ENCODE results near the gene TMEM163.
"Not testable (repeated sequence)": the region's sequence is repeated elsewhere in the genome, so short reads cannot be mapped to it uniquely, and the experiment has no call there.

The TMEM163 gene

GRCh38 chr2:134594399-134594798 is 124.4 kb downstream of the TMEM163 start:
- Histone ChIP-seq H3K36me3 (ENCODE audit: control insufficient read depth in 2 of 2, insufficient read depth in 2 of 2, low read length in 2 of 2) (no peaks in the 10 kb centered on the region), H3K27ac (ENCODE audit: low read length) (no peak overlapping the region), H3K9ac (ENCODE audit: low read length in 2 of 2) (no peak overlapping the region), H3K4me1 (ENCODE audit: control insufficient read depth, insufficient read depth, low read length) (no peaks in the 10 kb centered on the region), H3K27me3 (ENCODE audit: control insufficient read depth in 1 of 2, insufficient read depth in 2 of 2, low read length in 2 of 2) (no peaks in the 10 kb centered on the region), H3K9me3 (ENCODE audit: control insufficient read depth in 2 of 2, low read length in 2 of 2) (peaks cover 4 to 7% of the 10 kb centered on the region in 2 donors), H3K4me3 (ENCODE audit: low read length in 2 of 2) (no peak overlapping the region)

DNA sequence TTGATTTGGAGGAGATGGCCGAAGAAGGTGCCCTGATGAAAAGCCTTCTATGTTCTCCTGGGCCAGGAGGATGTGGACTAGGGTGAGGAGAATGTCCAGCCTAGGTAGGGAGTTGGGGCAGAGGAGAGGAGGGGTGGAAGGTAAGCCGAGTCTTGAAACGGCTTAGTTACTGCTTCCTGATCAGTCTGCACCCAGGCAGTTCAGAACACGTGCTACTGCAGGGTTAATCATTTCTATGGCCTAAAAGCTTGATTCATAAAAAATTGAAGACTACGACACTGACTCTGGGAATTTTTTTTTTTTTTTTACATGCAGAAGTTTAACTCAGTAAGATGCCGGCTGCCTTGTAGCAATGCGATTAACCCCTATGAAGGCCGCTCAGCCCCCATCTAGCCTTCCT is 125.3 kb downstream of the TMEM163 start:
- no peak overlapping the region for H3K9ac ChIP-seq (ENCODE audit: low read length in 2 of 2)
- H3K9me3 ChIP-seq (ENCODE audit: control insufficient read depth in 2 of 2, low read length in 2 of 2) = peaks cover 5 to 8% of the 10 kb centered on the region in 2 donors
- H3K4me3 ChIP-seq (ENCODE audit: low read length in 2 of 2) = no peak overlapping the region
- no peaks in the 10 kb centered on the region for H3K36me3 ChIP-seq (ENCODE audit: control insufficient read depth in 2 of 2, insufficient read depth in 2 of 2, low read length in 2 of 2)
- no peak overlapping the region for H3K27ac ChIP-seq (ENCODE audit: low read length)
- no peaks in the 10 kb centered on the region for H3K4me1 ChIP-seq (ENCODE audit: control insufficient read depth, insufficient read depth, low read length)
- no peaks in the 10 kb centered on the region for H3K27me3 ChIP-seq (ENCODE audit: control insufficient read depth in 1 of 2, insufficient read depth in 2 of 2, low read length in 2 of 2)

GRCh38 chr2:134592377-134592776 is 126.4 kb downstream of the TMEM163 start:
- no peak overlapping the region for H3K9ac ChIP-seq (ENCODE audit: low read length in 2 of 2)
- no peak overlapping the region for H3K4me3 ChIP-seq (ENCODE audit: low read length in 2 of 2)
- no peaks in the 10 kb centered on the region for H3K27me3 ChIP-seq (ENCODE audit: control insufficient read depth in 1 of 2, insufficient read depth in 2 of 2, low read length in 2 of 2)
- H3K36me3 ChIP-seq (ENCODE audit: control insufficient read depth in 2 of 2, insufficient read depth in 2 of 2, low read length in 2 of 2) = no peaks in the 10 kb centered on the region
- H3K9me3 ChIP-seq (ENCODE audit: control insufficient read depth in 2 of 2, low read length in 2 of 2) = peaks cover 9 to 13% of the 10 kb centered on the region in 2 donors
- no peak overlapping the region for H3K27ac ChIP-seq (ENCODE audit: low read length)
- H3K4me1 ChIP-seq (ENCODE audit: control insufficient read depth, insufficient read depth, low read length) = no peaks in the 10 kb centered on the region

GRCh38 chr2:134591526-134591925 is 127.3 kb downstream of the TMEM163 start:
- Histone ChIP-seq H3K27ac (ENCODE audit: low read length) (no peak overlapping the region), H3K4me1 (ENCODE audit: control insufficient read depth, insufficient read depth, low read length) (no peaks in the 10 kb centered on the region), H3K4me3 (ENCODE audit: low read length in 2 of 2) (no peak overlapping the region), H3K9ac (ENCODE audit: low read length in 2 of 2) (no peak overlapping the region), H3K9me3 (ENCODE audit: control insufficient read depth in 2 of 2, low read length in 2 of 2) (peaks cover 9 to 13% of the 10 kb centered on the region in 2 donors), H3K36me3 (ENCODE audit: control insufficient read depth in 2 of 2, insufficient read depth in 2 of 2, low read length in 2 of 2) (no peaks in the 10 kb centered on the region), H3K27me3 (ENCODE audit: control insufficient read depth in 1 of 2, insufficient read depth in 2 of 2, low read length in 2 of 2) (no peaks in the 10 kb centered on the region)

- H3K4me3 ChIP-seq (ENCODE audit: low read length in 2 of 2) = no peak overlapping the region
- no peaks in the 10 kb centered on the region for H3K36me3 ChIP-seq (ENCODE audit: control insufficient read depth in 2 of 2, insufficient read depth in 2 of 2, low read length in 2 of 2)
- no peak overlapping the region for H3K27ac ChIP-seq (ENCODE audit: low read length)
- no peak overlapping the region for H3K9ac ChIP-seq (ENCODE audit: low read length in 2 of 2)
- H3K9me3 ChIP-seq (ENCODE audit: control insufficient read depth in 2 of 2, low read length in 2 of 2) = peaks cover 9 to 13% of the 10 kb centered on the region in 2 donors
- no peaks in the 10 kb centered on the region for H3K4me1 ChIP-seq (ENCODE audit: control insufficient read depth, insufficient read depth, low read length)
- no peaks in the 10 kb centered on the region for H3K27me3 ChIP-seq (ENCODE audit: control insufficient read depth in 1 of 2, insufficient read depth in 2 of 2, low read length in 2 of 2)
Observed at GRCh38 chr2:134590679-134591078, 128.1 kb downstream of the TMEM163 start.

GRCh38 chr2:134589171-134590083 is 129.4 kb downstream of the TMEM163 start:
- not testable (repeated sequence) for H3K27me3 ChIP-seq (ENCODE audit: control insufficient read depth in 1 of 2, insufficient read depth in 2 of 2, low read length in 2 of 2); H3K36me3 ChIP-seq (ENCODE audit: control insufficient read depth in 2 of 2, insufficient read depth in 2 of 2, low read length in 2 of 2)

GRCh38 chr2:134588556-134588955 is 130.2 kb downstream of the TMEM163 start:
- no peak overlapping the region for H3K4me3 ChIP-seq (ENCODE audit: low read length in 2 of 2)
- H3K36me3 ChIP-seq (ENCODE audit: control insufficient read depth in 2 of 2, insufficient read depth in 2 of 2, low read length in 2 of 2) = no peaks in the 10 kb centered on the region

More at GRCh38 chr2:134589171-134590083, 129.4 kb downstream of the TMEM163 start:
- H3K9ac ChIP-seq (ENCODE audit: low read length in 2 of 2); H3K4me3 ChIP-seq (ENCODE audit: low read length in 2 of 2); H3K27ac ChIP-seq (ENCODE audit: low read length); H3K4me1 ChIP-seq (ENCODE audit: control insufficient read depth, insufficient read depth, low read length): not testable (repeated sequence)
- peaks cover 9 to 13% of the 10 kb centered on the region in 2 donors for H3K9me3 ChIP-seq (ENCODE audit: control insufficient read depth in 2 of 2, low read length in 2 of 2)

DNA sequence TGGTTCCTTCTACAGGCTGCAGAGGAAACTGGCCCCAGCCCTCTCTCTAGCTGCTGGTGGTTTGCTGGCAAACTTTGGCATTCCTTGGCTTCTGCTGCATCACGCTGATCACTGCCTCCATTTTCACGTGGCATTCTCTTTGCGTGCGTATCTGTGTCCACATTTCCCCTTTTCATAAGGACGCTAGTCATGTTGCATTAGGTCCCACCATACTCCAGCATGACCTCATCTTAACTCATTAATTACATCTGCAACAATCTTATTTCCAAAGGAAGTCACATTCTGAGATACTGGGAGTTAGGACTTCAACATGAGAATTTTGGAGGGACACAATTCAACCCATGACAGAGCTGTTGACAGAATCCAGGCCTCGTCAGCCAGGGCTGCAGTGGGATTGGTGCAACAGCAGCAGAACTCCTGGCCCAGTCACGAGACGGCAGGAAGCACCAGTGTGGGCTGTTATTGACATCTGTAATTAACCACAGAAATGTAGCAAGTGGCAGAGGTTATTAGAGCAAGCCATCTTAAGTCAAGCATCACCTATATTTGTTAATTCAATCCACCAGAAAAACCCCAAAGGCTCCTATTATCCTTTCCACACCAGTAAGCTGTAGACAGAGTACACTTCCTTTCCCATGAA is 132.4 kb downstream of the TMEM163 start:
- Histone ChIP-seq H3K36me3 (ENCODE audit: control insufficient read depth in 2 of 2, insufficient read depth in 2 of 2, low read length in 2 of 2) (no peaks in the 10 kb centered on the region), H3K4me1 (ENCODE audit: control insufficient read depth, insufficient read depth, low read length) (no peaks in the 10 kb centered on the region), H3K9me3 (ENCODE audit: control insufficient read depth in 2 of 2, low read length in 2 of 2) (peaks cover 9 to 13% of the 10 kb centered on the region in 2 donors), H3K4me3 (ENCODE audit: low read length in 2 of 2) (no peak overlapping the region), H3K27me3 (ENCODE audit: control insufficient read depth in 1 of 2, insufficient read depth in 2 of 2, low read length in 2 of 2) (no peaks in the 10 kb centered on the region), H3K9ac (ENCODE audit: low read length in 2 of 2) (no peak overlapping the region), H3K27ac (ENCODE audit: low read length) (no peak overlapping the region)

More at GRCh38 chr2:134588556-134588955, 130.2 kb downstream of the TMEM163 start:
- H3K9me3 ChIP-seq (ENCODE audit: control insufficient read depth in 2 of 2, low read length in 2 of 2) = peaks cover 9 to 13% of the 10 kb centered on the region in 2 donors
- no peaks in the 10 kb centered on the region for H3K4me1 ChIP-seq (ENCODE audit: control insufficient read depth, insufficient read depth, low read length)
- no peak overlapping the region for H3K9ac ChIP-seq (ENCODE audit: low read length in 2 of 2)
- H3K27me3 ChIP-seq (ENCODE audit: control insufficient read depth in 1 of 2, insufficient read depth in 2 of 2, low read length in 2 of 2) = no peaks in the 10 kb centered on the region
- no peak overlapping the region for H3K27ac ChIP-seq (ENCODE audit: low read length)

GRCh38 chr2:134583997-134584520 is 134.7 kb downstream of the TMEM163 start:
- no peak overlapping the region for H3K27ac ChIP-seq (ENCODE audit: low read length)
- H3K9me3 ChIP-seq (ENCODE audit: control insufficient read depth in 2 of 2, low read length in 2 of 2) = peaks cover 5 to 9% of the 10 kb centered on the region in 2 donors
- no peaks in the 10 kb centered on the region for H3K36me3 ChIP-seq (ENCODE audit: control insufficient read depth in 2 of 2, insufficient read depth in 2 of 2, low read length in 2 of 2)

GRCh38 chr2:134583462-134583861 is 135.3 kb downstream of the TMEM163 start:
- H3K27ac ChIP-seq (ENCODE audit: low read length) = no peak overlapping the region
- H3K9ac ChIP-seq (ENCODE audit: low read length in 2 of 2) = no peak overlapping the region
- H3K9me3 ChIP-seq (ENCODE audit: control insufficient read depth in 2 of 2, low read length in 2 of 2) = peaks cover 4% of the 10 kb centered on the region in 2 donors
- H3K4me1 ChIP-seq (ENCODE audit: control insufficient read depth, insufficient read depth, low read length) = no peaks in the 10 kb centered on the region
- H3K4me3 ChIP-seq (ENCODE audit: low read length in 2 of 2) = no peak overlapping the region
- no peaks in the 10 kb centered on the region for H3K27me3 ChIP-seq (ENCODE audit: control insufficient read depth in 1 of 2, insufficient read depth in 2 of 2, low read length in 2 of 2)
- no peaks in the 10 kb centered on the region for H3K36me3 ChIP-seq (ENCODE audit: control insufficient read depth in 2 of 2, insufficient read depth in 2 of 2, low read length in 2 of 2)

More at GRCh38 chr2:134583997-134584520, 134.7 kb downstream of the TMEM163 start:
- H3K9ac ChIP-seq (ENCODE audit: low read length in 2 of 2) = no peak overlapping the region
- no peaks in the 10 kb centered on the region for H3K4me1 ChIP-seq (ENCODE audit: control insufficient read depth, insufficient read depth, low read length)
- H3K27me3 ChIP-seq (ENCODE audit: control insufficient read depth in 1 of 2, insufficient read depth in 2 of 2, low read length in 2 of 2) = no peaks in the 10 kb centered on the region
- H3K4me3 ChIP-seq (ENCODE audit: low read length in 2 of 2) = no peak overlapping the region
